Neural cell (in vitro differentiated cells): ENCODE measurements around the gene STK40. TPM values are rescaled to one million over a fixed set of nuclear protein-coding genes. Genes with fewer than 3 reads are reported as not detected.

Experiments used
- H2AFZ ChIP-seq: fragments of 200-600, 300-800 bp; sonication (generic), shearing (Covaris generic); 2 replicates; pipeline ENCODE4 v1.6.0; 2014; ENCODE audit warnings: low read depth, mild to moderate bottlenecking, antibody characterized with exemption, low read length, moderate library complexity
- H3F3A ChIP-seq: fragments of 200-600 bp; shearing (Covaris generic); 2 replicates; pipeline ENCODE4 v1.6.1; 2016; ENCODE audit warnings: mild to moderate bottlenecking, moderate library complexity, mixed read lengths, antibody characterized with exemption, low read length; ENCODE audit not compliant: insufficient read depth, poor library complexity, severe bottlenecking
- H3K27ac ChIP-seq: fragments of 200-600, 300-800 bp; sonication (generic), shearing (Covaris generic); 2 replicates; pipeline ENCODE4 v1.5.1; 2014; ENCODE audit warnings: mild to moderate bottlenecking, low read length, moderate library complexity
- H3K27me3 ChIP-seq: fragments of 300-800, 200-600 bp; sonication (generic), shearing (Covaris generic); 2 replicates; pipeline ENCODE4 v1.6.0; 2014; ENCODE audit warnings: mild to moderate bottlenecking, low read depth, low read length, moderate library complexity; ENCODE audit not compliant: insufficient read depth
- H3K36me3 ChIP-seq: fragments of 300-800, 200-600 bp; sonication (generic), shearing (Covaris generic); 2 replicates; pipeline ENCODE4 v1.5.1; 2014; ENCODE audit warnings: mild to moderate bottlenecking, antibody characterized with exemption, low read length, moderate library complexity; ENCODE audit not compliant: insufficient read depth
- H3K4me2 ChIP-seq: fragments of 300-800, 200-600 bp; sonication (generic), shearing (Covaris generic); 2 replicates; pipeline ENCODE4 v1.6.0; 2014; ENCODE audit warnings: mild to moderate bottlenecking, low read length
- H3K4me3 ChIP-seq: fragments of 300-800, 200-600 bp; sonication (generic), shearing (Covaris generic); 2 replicates; pipeline ENCODE4 v1.5.1; 2014; ENCODE audit warnings: mild to moderate bottlenecking, low read length, moderate library complexity
- H3K79me2 ChIP-seq: fragments of 200-600 bp; shearing (Covaris generic); replicated peaks from 2 replicates; pipeline ENCODE4 v1.6.0; 2014; ENCODE audit warnings: mild to moderate bottlenecking, low read length, moderate library complexity; ENCODE audit not compliant: insufficient read depth
- H3K9ac ChIP-seq: fragments of 300-800, 200-600 bp; sonication (generic), shearing (Covaris generic); 2 replicates; pipeline ENCODE4 v1.6.1; 2016; ENCODE audit warnings: mild to moderate bottlenecking, low read length, mixed read lengths
- H3K9me2 ChIP-seq: fragments of 200-600 bp; shearing (Covaris generic); 2 replicates; pipeline ENCODE4 v1.6.1; 2016; ENCODE audit warnings: mild to moderate bottlenecking, low read length, mixed read lengths; ENCODE audit not compliant: insufficient read depth
- H3K9me3 ChIP-seq: fragments of 200-600, 300-800 bp; sonication (generic), shearing (Covaris generic); 2 replicates; pipeline ENCODE4 v1.6.1; 2016; ENCODE audit warnings: mild to moderate bottlenecking, mixed run types, low read length, moderate library complexity, mixed read lengths
- H4K20me1 ChIP-seq: fragments of 200-600 bp; shearing (Covaris generic); 2 replicates; pipeline ENCODE4 v1.6.1; 2016; ENCODE audit warnings: mild to moderate bottlenecking, mixed run types; ENCODE audit not compliant: insufficient read depth
- EP300 ChIP-seq: fragments of 450-650 bp; conservative IDR thresholded peaks from 2 replicates; pipeline ENCODE4 v1.6.1; 2014; ENCODE audit warnings: antibody characterized with exemption, mild to moderate bottlenecking, moderate library complexity; ENCODE audit not compliant: poor library complexity, severe bottlenecking
- EZH2 ChIP-seq: fragments of 200-600, 300-800 bp; shearing (Covaris generic), sonication (generic); IDR thresholded peaks from 2 replicates; pipeline ENCODE4 v1.6.1; 2014; ENCODE audit warnings: antibody characterized with exemption, low read length, borderline replicate concordance, mild to moderate bottlenecking; ENCODE audit not compliant: insufficient read depth, poor library complexity, severe bottlenecking
- MXI1 ChIP-seq: fragments of 450-650 bp; conservative IDR thresholded peaks from 2 replicates; pipeline ENCODE4 v1.6.1; 2014; ENCODE audit warnings: antibody characterized with exemption, mild to moderate bottlenecking; ENCODE audit not compliant: poor library complexity, severe bottlenecking
- POLR2AphosphoS5 ChIP-seq: IDR thresholded peaks from 2 replicates; pipeline ENCODE4 v1.6.1; 2012
- RAD21 ChIP-seq: fragments of 450-650 bp; conservative IDR thresholded peaks from 2 replicates; pipeline ENCODE4 v1.6.1; 2014; ENCODE audit warnings: antibody characterized with exemption, mild to moderate bottlenecking, moderate library complexity
- SMC3 ChIP-seq: fragments of 450-650 bp; conservative IDR thresholded peaks from 2 replicates; pipeline ENCODE4 v1.6.1; 2014; ENCODE audit warnings: antibody characterized with exemption, mild to moderate bottlenecking, moderate library complexity; ENCODE audit not compliant: poor library complexity
- TAF1 ChIP-seq: IDR thresholded peaks from 2 replicates; pipeline ENCODE4 v1.6.1; 2012; ENCODE audit warnings: low read depth
- polyA plus RNA-seq: library from polyadenylated mRNA; depleted of rRNA; stranded (reverse); fragments of >200 nt; gene quantifications from 2 replicates; pipeline ENCODE4 v1.2.3, GENCODE V29; 2014
- TF ChIP-seq, protein P1 (sequence below): IDR thresholded peaks from 2 replicates; pipeline ENCODE4 v1.6.1; 2012; ENCODE audit warnings: borderline replicate concordance
- TF ChIP-seq, protein P2 (sequence below): fragments of 450-650 bp; IDR thresholded peaks from 2 replicates; pipeline ENCODE4 v1.5.1; 2014; ENCODE audit warnings: antibody characterized with exemption, mild to moderate bottlenecking, moderate library complexity; ENCODE audit not compliant: poor library complexity, severe bottlenecking

STK40 gene
- polyA plus RNA-seq, 1 donor from 2014 or later: 8.4 TPM

DNA sequence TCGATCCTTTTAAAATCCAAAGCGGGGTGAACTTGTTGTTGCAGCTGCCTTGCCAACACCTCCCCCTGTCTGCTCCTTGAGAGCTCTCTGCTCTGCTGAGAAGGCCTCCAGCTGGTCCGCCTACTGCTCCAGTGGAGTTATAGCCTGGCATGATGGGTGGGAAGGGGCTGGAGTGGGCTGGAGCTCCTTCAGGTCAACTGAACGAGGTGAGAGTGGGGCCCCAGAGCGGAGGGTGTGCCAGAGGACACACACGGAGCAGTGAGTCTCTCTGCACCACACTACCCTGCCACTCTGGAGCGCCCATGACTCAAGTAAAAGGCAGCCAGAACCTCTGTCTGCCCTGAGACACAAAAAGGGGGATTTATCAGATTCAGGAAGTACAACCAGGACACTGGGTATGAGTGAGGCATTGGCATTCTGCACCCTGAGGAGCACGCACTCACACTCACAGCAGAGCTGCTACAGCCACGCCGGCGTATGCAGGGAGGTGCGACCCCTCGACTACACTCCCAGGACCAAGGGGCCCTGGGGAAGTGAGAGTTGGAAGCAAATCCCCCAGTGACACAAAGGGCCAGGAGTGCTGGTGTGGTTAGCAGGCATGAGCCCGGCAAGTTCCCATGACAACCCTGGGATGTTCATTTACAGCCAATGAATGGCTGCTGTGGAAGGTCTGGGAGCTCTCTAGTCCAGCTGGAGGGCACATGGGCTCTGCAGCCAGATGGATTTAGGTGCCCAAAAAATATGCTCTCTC is 34.3 kb downstream of the STK40 start:
- H3K27me3 ChIP-seq: no peaks in the 10 kb centered on the region
- no peaks in the 10 kb centered on the region for H3K9me3 ChIP-seq
- H3F3A ChIP-seq: no peaks in the 10 kb centered on the region
- no peak overlapping the region for H3K4me2 ChIP-seq
- no peaks in the 10 kb centered on the region for H3K9me2 ChIP-seq
- H3K36me3 ChIP-seq: no peaks in the 10 kb centered on the region
- H3K9ac ChIP-seq: no peak overlapping the region
- TF ChIP-seq, protein P1, sequence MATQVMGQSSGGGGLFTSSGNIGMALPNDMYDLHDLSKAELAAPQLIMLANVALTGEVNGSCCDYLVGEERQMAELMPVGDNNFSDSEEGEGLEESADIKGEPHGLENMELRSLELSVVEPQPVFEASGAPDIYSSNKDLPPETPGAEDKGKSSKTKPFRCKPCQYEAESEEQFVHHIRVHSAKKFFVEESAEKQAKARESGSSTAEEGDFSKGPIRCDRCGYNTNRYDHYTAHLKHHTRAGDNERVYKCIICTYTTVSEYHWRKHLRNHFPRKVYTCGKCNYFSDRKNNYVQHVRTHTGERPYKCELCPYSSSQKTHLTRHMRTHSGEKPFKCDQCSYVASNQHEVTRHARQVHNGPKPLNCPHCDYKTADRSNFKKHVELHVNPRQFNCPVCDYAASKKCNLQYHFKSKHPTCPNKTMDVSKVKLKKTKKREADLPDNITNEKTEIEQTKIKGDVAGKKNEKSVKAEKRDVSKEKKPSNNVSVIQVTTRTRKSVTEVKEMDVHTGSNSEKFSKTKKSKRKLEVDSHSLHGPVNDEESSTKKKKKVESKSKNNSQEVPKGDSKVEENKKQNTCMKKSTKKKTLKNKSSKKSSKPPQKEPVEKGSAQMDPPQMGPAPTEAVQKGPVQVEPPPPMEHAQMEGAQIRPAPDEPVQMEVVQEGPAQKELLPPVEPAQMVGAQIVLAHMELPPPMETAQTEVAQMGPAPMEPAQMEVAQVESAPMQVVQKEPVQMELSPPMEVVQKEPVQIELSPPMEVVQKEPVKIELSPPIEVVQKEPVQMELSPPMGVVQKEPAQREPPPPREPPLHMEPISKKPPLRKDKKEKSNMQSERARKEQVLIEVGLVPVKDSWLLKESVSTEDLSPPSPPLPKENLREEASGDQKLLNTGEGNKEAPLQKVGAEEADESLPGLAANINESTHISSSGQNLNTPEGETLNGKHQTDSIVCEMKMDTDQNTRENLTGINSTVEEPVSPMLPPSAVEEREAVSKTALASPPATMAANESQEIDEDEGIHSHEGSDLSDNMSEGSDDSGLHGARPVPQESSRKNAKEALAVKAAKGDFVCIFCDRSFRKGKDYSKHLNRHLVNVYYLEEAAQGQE: no peak
- TF ChIP-seq POLR2AphosphoS5: no peak
- TF ChIP-seq, protein P2, sequence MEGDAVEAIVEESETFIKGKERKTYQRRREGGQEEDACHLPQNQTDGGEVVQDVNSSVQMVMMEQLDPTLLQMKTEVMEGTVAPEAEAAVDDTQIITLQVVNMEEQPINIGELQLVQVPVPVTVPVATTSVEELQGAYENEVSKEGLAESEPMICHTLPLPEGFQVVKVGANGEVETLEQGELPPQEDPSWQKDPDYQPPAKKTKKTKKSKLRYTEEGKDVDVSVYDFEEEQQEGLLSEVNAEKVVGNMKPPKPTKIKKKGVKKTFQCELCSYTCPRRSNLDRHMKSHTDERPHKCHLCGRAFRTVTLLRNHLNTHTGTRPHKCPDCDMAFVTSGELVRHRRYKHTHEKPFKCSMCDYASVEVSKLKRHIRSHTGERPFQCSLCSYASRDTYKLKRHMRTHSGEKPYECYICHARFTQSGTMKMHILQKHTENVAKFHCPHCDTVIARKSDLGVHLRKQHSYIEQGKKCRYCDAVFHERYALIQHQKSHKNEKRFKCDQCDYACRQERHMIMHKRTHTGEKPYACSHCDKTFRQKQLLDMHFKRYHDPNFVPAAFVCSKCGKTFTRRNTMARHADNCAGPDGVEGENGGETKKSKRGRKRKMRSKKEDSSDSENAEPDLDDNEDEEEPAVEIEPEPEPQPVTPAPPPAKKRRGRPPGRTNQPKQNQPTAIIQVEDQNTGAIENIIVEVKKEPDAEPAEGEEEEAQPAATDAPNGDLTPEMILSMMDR: no peak
- TF ChIP-seq TAF1: no peak
- TF ChIP-seq EZH2: no peak
- no peak for TF ChIP-seq MXI1
- no peak for TF ChIP-seq RAD21
- TF ChIP-seq SMC3: no peak
- no peak overlapping the region for H2AFZ ChIP-seq
- H3K27ac ChIP-seq: no peak overlapping the region
- no peaks in the 10 kb centered on the region for H3K79me2 ChIP-seq
- no peaks in the 10 kb centered on the region for H4K20me1 ChIP-seq
- no peak overlapping the region for H3K4me3 ChIP-seq

DNA sequence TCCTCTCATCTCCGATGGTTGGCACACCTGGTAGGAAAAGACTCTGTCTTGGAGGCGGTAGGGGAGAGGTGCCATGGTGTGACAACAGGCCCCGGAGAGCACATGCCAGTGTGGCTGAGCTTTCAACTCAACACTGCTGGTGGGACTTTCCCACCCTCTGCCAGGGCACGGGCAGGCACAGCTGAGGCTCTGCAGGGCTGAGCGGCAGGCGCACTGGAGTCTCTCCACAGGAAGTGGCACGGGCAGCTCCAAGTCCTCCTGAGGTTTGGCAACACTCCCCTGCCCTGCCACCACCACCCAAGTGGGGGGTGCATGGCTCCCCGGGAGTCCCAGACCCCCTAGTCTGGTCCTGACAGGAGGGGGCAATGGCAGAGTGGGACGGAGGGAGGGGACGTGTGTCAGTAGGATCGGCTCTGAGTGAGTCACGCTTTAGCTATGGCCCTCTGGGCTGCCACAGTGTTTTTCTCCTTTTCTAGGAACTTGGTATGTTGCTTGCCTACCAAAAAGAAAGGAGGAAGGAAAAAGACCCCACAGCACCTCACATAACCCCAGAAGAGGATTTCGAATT is 35.0 kb downstream of the STK40 start:
- Histone ChIP-seq H4K20me1 (no peaks in the 10 kb centered on the region), H3F3A (no peaks in the 10 kb centered on the region), H3K27me3 (no peaks in the 10 kb centered on the region), H3K36me3 (no peaks in the 10 kb centered on the region), H3K9ac (no peak overlapping the region), H3K9me2 (no peaks in the 10 kb centered on the region), H3K4me3 (no peak overlapping the region), H2AFZ (no peak overlapping the region), H3K79me2 (no peaks in the 10 kb centered on the region), H3K27ac (no peak overlapping the region), H3K9me3 (no peaks in the 10 kb centered on the region), H3K4me2 (no peak overlapping the region)
- TF ChIP-seq POLR2AphosphoS5 (no peak), RAD21 (no peak), SMC3 (no peak), TAF1 (no peak), EP300 (no peak), MXI1 (no peak), EZH2 (no peak)
- TF ChIP-seq, protein P2: no peak
- TF ChIP-seq, protein P1: no peak
